Bone marrow (tissue), 2 donors: ENCODE measurements around the gene PACS2.
"Not testable (repeated sequence)": the region's sequence is repeated elsewhere in the genome, so short reads cannot be mapped to it uniquely, and the experiment has no call there.

Experiments
- DNase-seq, 2 donors: peaks; one replicate each; lab custom pipeline; 2025; lab: John Stamatoyannopoulos, UW

Gene PACS2

GRCh38 chr14:105351410-105351809 lies 36.9 kb downstream of the PACS2 start:
- no peak for DNase-seq

GRCh38 chr14:105351920-105352851 lies 37.6 kb downstream of the PACS2 start:
- DNase-seq = peak; percentile 51 to 81

GRCh38 chr14:105353136-105353535 lies 38.6 kb downstream of the PACS2 start:
- no peak for DNase-seq

- DNase-seq = no peak
Measured at GRCh38 chr14:105354541-105354940, 40.0 kb downstream of the PACS2 start.

GRCh38 chr14:105355049-105355575 lies 40.6 kb downstream of the PACS2 start:
- no peak for DNase-seq

- no peak for DNase-seq
Measured at GRCh38 chr14:105355850-105356604, 41.5 kb downstream of the PACS2 start.

- no peak for DNase-seq
Measured at GRCh38 chr14:105356927-105357326, 42.4 kb downstream of the PACS2 start.

GRCh38 chr14:105357626-105358025 lies 43.1 kb downstream of the PACS2 start:
- DNase-seq = no peak

- no peak for DNase-seq
Measured at GRCh38 chr14:105358140-105358846, 43.7 kb downstream of the PACS2 start.

GRCh38 chr14:105358943-105359342 lies 44.4 kb downstream of the PACS2 start:
- DNase-seq = no peak

GRCh38 chr14:105361412-105361811 lies 46.9 kb downstream of the PACS2 start:
- DNase-seq = not testable (repeated sequence)

GRCh38 chr14:105363847-105364708 lies 49.5 kb downstream of the PACS2 start:
- DNase-seq = no peak

GRCh38 chr14:105365101-105365500 lies 50.6 kb downstream of the PACS2 start:
- DNase-seq = no peak

GRCh38 chr14:105365681-105366080 lies 51.1 kb downstream of the PACS2 start:
- no peak for DNase-seq

- DNase-seq = no peak
Measured at GRCh38 chr14:105366386-105367074, 52.0 kb downstream of the PACS2 start.

GRCh38 chr14:105367116-105368031 lies 52.8 kb downstream of the PACS2 start:
- DNase-seq = no peak

- DNase-seq = no peak
Measured at GRCh38 chr14:105368032-105368417, 53.5 kb downstream of the PACS2 start.

- no peak for DNase-seq
Measured at GRCh38 chr14:105368426-105368825, 53.9 kb downstream of the PACS2 start.

- no peak for DNase-seq
Measured at GRCh38 chr14:105368910-105369652, 54.5 kb downstream of the PACS2 start.
